Activated CD4-positive, alpha-beta T cell treated with anti-CD3 and anti-CD28 coated beads for 24 hours (primary cell): Measurements from ENCODE around the gene CD37.
A peak's percentile ranks its signal among the peaks of the same experiment; 100 is the strongest.
"Not testable (repeated sequence)": the region's sequence is repeated elsewhere in the genome, so short reads cannot be mapped to it uniquely, and the experiment has no call there.

Experiments used
- DNase-seq, 2 donors: peaks; one replicate each; pipeline ENCODE4 v3.0.0-alpha.2; 2020; ENCODE audit warnings: low read depth in 2 of 2

The CD37 gene

DNA sequence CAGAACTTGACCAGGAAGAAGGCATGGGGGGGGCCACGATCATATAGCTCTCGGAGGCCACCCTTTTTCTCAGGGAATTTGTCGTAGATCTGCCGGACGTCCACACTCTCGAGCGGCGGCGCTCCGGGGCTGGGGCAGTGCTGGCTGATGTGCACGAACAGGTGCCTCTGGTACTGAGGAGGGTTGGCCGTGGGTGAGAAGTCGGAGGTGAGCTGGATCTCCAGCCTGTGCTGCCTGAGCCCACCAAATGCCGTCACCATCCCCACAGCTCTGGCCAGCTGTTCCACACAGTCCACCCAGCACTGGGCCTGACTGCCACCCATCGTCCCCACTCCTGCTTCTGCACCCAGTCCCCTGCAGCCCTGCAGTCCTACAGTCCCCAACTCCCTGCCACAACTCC is 12.0 kb downstream of the CD37 start:
- no peak for DNase-seq

DNA sequence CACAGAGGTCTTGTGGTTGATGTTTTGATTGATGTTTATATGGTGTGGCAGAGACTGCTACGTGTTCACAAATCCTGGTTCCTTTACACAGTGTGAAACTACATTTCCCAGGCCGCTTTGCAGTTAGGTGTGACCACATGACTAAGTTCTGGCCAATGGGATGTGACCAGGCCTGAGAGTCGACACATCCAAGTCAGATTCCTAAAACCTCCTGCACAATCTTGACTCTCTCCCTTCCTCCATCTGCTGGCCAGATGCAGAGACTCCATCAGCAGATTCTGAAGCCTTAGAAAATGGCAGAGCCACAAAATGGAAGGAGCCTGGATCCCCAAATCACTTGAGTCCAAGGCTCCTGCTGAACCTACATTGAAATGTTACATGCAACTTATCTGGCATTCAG is 12.6 kb downstream of the CD37 start:
- no peak for DNase-seq

DNA sequence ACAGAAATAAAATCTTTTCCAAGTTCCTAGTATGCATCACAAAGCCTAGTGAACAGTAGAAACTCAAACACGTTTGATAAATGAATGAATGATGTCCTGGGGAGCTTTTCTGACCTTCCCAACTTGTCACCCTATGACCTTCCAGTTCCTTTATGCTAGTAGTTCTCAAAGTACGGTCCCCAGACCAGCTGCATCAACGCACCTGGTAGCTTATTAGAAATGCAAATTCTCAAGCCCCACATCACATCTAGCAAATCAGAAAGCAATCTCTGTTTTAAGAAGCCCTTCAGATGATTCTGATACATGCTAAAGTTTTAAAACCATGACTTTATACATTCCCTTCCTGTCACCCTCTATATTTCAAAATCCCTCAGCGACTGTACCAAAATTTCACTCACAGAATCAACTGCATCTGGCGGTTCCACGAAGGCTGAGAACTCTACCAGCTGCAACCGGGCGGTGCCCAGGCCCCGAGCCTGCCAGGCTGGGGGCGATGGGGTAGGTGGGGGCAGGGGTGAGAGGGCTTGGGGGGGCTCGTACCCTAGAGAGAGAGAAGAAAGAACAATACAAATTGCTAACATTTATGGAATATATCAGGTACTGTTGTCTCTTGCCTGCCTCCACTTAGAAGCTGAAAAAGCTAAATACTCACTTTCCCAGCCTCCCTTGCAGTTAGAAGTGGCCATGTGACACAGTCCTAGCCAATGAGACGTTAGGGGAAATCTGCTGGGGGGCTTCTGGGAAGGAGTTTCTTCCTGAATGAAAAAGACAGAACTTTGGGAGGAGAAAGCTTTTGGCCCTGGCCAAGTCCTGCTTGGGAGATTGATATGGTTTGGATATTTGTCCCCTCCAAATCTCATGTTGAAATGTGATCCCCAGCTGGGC is 13.3 kb downstream of the CD37 start:
- DNase-seq, result no peak

DNA sequence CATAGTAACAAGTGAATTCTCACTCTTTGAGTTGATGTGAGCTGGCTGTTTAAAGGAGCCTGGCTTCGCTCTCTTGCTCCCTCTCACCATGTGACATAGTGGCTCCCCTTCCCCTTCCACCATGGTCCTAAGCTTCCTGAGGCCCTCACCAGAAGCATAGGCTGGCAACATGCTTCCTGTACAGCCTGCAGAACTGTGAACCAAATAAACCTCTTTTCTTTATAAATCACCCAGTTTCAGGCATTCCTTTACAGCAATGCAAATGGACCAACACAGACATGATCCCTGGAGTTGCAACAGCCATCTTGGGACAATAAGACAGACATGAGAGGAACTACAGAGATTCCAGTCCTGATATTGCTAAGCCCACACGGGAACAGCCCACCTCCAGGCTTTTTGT is 14.4 kb downstream of the CD37 start:
- DNase-seq, result no peak

DNA sequence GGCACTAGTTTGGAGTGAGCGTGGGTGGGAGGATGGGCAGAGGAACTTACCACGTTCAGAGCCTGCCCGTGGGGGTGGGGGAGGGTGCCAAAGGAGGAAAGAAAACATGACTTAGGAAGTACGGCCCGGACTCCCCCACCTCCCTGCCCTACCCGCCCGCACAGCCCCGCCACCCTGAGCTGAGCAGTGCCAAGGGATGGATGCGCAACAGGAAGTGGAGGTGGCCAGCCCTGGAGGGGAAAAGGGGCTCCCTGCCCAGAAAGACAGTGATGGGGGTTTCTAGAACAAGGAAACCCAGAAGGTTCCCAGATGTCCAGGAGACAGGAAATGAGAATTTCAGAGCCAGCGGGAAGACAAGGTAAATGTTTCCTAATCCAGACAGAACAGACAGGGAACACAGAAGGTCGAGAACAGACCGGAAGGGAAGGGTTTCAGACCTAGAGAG is 20.7 kb downstream of the CD37 start:
- no peak for DNase-seq

DNA sequence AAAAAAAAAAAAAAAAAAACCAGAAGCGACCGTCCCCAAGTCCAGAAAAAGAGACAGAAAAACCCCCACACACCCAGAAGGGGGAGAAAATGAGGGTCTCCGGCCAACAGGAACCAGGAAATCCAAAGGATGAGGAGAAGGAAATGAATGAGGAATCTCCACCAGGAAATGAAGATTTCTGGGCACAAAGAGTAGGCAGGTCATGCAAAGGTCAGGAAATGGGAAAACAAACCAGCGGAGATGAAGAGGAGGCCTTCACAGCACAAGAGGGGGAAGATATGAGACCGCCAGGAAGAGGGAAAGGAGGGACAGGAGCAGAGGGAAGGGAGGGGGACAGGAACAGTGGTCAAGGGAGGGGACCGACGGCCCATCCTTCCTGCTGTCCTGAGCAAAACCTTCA is 21.2 kb downstream of the CD37 start:
- no peak for DNase-seq

DNA sequence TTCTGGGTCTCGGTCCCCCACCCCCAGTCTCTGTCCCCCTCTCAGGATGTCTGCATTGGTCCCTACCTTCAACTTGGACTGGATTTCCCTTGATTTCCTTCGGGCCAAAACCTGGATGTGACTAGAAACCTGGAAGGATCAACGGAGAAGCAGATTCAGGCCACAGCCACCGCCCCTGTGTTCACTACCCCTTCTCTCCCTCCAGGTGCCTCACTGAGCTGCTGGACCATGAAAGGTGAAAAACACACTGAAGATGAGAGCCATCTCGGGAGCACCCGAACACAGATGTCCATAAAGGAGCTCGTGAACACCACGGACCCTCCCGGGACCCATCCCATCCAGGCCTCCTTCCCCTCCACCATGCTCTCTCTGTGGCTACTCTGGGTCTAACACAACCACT is 22.0 kb downstream of the CD37 start:
- DNase-seq, result no peak

DNA sequence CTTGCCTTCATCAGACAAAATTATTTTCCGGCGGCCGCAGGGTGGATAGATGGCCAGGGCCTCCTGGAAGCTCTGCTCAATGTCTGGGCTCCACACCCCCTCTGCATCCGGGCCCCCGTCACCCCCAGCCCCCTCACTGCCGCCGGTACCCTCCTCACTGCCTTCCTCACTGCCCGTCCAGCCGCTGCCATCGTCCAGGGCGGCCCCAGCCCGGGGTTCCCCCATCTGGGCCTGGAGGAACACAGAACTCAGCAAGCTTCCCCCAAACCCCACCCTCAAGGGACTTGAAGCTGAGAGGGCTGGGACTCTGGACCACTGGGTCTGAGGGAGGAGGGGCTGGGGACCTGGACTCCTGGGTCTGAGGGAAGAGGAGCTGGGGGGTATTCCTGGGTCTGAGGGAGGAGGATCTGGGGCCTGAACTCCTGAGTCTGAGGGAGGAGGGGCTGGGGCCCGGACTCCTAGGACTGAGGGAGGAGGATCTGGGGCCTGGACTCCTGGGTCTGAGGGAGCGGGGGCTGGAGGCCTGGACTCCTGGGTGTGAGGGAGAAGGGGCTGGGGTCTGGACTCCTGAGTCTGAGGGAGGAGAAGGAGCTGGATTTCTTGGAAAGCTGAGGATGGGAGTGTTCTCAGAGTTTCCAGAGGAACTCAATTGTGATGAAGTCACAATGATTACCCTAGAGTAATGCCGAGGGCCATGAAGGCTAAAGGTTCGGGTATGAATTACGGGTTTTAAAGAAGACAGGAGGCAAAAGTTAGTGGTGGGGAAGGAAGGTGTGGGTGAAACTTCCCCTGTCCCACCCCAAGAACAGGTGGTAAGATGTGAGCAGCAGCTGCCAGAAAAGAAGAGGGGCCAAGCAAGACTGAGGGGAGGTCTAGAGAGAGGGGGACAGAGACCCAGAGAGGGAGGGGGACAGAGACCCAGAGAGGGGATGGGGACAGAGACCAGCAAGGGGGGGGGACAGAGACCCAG is 24.9 kb downstream of the CD37 start:
- no peak for DNase-seq

DNA sequence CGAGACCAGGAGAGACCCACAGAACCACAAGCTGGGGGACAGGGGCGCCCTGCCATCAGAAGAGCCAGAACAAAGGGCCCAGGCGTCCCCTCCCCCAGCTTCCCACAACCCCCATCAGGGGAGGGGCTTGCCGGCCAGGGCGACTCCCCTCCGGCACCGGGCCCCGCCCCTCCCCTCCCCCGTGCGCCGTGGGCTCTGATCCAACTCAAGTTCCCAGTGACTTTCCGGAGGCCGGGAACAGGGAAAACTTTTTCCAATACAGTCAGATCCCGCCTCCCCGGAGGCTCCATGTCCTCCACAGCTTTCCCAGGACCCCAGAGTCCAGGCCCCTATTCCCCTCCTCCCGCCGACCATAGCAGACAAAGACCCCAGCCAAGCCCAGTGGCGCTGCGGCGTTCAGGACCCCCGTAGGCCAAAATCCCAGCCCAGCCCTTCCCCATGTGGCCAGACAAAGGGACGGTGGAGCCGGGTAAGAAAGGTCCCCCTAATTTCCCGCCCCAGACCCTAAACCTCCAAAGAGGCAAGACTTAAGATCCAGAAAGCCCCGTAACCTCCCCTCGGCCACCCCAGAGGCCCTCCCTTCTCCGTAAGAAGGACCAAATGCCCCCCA is 26.3 kb downstream of the CD37 start:
- no peak for DNase-seq

DNA sequence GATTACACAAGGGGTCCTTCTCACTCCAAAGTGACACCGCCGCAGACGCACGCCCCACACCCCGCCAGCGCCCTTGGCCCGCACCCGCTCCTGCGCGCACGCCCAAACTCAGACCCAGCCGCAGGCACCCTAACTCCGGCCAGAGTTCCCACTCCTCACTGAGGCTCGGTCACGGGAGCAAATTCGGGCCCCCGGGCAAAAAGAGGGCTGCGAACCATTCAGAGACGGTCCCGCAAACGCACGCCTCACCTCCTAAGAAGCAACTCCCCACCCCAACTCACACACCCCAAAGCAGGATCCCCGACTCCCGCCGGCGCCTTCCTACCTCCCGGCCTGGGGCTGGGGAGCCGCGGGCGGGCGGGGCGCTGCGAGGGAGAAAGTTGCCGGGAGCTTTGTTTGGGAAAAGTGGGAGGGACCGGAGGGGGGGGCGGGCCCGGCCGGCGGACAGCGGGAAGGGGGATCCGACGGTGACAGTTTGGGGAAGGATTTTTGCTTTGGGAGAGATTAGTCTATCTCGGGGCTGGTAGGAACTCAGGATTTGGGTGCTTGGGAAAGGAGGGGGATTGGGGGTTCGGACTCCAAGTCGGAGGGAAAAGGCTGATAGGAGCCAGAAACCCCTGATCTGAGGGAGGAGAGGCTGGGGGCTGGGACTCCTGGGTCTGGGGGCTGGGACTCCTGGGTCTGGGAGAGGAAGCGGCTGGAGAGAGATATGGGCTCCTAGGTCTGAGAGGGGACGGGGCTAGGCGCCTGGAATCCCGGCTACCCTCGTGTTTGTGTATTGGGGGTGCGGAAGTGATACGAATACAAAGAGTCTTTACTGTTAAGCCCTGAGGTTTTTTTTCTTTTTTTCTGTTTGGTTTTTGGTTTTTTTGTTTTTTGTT is 27.1 kb downstream of the CD37 start, which contains the start of gene TEAD2:
TSS of gene TEAD2 (minus strand) at position 369 of the 881 bp plus-strand sequence. CDS start 2,341 bp downstream, outside the sequence.
- DNase-seq, result no peak

DNA sequence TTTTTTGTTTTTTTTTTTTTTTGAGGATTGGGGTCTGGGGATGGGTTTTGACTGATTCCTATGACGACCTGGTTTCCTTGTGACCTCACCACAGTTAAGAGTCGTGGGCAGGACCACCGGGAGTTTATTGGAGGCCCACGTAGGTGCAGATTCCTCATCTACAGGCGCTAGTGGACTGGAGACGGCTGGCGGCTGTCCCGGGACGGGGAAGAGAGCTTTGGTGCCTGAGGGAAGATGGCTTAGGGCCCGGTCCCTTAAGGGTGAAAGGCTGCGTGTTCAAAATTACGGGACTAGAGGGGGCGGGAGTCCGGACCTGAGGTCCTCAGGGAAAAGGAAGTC is 27.7 kb downstream of the CD37 start:
- no peak for DNase-seq

DNA sequence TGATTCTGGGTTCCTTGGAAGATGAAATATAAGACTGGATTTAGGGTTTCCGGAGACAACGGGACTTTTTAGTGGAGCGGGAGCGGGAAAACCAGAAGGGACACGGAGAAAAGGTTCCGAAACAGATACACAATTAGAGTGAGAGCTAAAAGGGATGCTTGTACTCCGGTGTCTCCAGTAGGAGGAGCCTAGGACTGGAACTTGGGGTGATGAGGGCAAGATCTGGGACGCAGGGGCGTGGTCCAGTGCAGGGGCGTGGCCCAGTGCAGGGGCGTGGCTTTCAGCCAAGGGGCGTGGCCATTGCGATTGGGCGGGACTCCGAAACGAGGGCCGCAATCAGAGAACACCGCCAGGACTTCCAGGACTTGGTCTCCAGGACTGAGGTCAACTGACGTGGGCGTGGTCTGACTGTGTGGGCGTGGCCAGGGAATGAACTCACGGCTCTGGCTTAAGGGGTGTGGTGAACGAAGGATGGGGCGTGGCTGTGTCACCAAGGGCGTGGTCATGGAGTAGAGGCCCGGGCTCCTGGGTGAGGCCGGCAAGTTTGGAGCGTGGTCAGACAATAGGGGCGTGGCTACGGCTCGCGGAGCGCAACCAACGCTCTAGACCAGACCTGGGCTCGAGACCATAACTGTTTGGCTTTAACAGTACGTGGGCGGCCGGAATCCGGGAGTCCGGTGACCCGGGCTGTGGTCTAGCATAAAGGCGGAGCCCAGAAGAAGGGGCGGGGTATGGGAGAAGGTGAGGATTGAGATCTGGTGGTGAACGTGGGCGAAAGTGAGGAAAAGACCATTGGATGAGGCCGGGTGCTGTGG is 28.3 kb downstream of the CD37 start, which contains the start of gene DKKL1:
TSS of gene DKKL1 (plus strand) at position 610 of the 815 bp plus-strand sequence. CDS start at position 732, 122 bp downstream.
- peak; percentile 42 to 78 for DNase-seq

DNA sequence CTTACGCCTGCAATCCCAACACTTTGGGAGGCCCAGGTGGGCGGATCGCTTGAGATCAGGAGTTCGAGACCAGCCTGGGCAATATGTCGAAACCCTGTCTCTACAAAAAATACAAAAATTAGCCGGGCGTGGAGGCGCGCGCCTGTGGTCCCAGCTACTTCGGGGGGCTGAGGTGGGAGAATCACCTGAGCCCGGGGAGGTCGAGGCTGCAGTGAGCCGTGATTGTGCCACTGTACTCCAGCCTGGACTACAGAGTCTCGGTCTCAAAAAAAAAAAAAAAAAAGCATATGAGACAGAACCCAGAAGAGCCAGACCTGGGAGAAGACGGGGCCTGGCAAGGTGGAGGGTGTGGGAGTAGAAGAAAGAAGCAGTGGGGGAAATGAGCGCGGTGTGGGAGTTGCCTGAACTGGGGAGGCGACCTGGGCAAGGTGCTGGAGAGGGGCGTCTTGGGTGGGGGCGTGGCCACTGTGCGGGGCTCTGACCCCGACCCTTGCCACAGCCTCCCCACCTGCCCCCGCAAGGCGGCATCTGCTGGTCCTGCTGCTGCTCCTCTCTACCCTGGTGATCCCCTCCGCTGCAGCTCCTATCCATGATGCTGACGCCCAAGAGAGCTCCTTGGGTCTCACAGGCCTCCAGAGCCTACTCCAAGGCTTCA is 29.0 kb downstream of the CD37 start:
- DNase-seq, result no peak

DNA sequence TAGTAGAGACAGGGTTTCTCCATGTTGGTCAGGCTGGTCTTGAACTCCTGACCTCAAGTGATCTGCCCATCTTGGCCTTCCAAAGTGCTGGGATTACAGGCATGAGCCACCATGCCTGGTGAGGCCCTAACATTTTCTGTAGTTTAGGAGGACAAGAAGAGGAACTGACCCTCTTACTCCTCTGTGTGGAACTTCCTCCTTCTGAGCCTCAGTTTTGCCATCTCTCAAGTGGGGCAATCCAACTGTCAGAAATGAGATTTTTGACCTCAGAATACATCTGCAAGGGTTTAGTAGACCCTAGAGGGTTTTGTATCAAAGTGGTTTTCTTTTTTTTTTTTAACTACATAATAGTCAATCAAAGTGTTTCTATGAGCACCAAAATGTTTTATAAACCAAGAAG is 30.9 kb downstream of the CD37 start:
- DNase-seq, result no peak

DNA sequence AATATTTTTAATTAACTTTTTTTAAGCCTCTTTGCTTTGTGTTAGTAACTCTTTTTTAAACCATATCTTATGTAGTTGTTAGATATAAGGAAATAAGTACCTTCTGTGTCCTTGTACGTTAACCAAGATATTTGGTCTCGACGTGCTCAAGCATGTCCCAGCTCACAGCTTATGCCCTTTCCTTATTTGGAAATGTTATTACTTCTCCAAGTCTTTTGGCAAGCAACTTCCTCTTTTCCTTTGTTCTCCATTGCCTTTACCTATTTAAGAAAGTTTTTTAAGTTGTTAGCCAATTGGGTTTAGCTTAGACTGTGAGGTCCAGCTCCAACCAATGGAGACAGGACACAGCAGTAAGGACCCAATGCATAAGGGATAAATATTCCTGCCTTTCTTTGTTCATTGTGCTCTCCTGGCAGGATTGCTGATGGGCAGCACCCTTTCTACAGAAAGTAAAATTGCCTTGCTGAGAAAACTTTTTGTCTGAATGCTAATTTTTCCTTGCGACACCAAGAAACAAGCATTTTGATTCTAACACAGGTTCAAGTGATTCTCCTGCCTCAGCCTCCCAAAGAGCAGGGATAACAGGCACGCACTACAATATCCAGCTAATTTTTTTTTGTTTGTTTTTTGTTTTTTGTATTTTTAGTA is 33.6 kb downstream of the CD37 start:
- no peak for DNase-seq

DNA sequence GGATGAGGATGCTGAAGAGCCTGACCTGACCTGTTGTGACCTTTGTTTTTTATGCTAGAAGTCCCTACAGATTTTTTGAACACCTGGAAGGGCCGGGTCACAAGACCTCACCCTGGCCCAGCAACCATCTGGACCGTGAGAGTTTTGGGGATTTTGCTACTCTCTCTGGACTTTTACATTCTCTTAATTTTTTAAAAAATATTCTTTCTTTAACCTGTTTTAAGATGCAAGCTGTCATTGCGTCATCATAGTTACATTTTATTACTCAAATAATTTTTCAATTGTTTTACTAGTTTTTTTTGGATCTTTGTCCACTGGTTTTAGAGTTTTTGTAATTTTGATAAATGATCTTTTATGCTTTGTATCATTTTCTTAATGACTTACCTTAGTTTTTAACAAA is 36.0 kb downstream of the CD37 start:
- DNase-seq, result no peak

DNA sequence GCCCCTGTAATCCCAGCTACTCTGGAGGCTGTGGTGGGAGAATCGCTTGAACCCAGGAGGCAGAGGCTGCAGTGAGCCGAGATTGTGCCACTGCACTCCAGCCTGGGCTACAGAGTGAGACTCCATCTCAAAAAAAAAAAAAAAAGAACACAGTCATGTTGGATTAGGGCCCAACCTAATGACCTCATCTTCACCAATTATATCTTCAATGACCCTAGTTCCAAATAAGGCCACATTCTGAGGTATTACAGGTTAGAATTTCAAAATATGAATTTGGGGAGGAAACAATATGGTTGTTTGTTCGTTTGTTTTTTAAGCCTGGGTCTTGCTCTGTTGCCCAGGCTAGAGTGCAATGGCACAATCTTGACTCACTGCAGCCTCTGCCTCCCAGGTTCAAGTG is 38.0 kb downstream of the CD37 start:
- DNase-seq, result not testable (repeated sequence)

DNA sequence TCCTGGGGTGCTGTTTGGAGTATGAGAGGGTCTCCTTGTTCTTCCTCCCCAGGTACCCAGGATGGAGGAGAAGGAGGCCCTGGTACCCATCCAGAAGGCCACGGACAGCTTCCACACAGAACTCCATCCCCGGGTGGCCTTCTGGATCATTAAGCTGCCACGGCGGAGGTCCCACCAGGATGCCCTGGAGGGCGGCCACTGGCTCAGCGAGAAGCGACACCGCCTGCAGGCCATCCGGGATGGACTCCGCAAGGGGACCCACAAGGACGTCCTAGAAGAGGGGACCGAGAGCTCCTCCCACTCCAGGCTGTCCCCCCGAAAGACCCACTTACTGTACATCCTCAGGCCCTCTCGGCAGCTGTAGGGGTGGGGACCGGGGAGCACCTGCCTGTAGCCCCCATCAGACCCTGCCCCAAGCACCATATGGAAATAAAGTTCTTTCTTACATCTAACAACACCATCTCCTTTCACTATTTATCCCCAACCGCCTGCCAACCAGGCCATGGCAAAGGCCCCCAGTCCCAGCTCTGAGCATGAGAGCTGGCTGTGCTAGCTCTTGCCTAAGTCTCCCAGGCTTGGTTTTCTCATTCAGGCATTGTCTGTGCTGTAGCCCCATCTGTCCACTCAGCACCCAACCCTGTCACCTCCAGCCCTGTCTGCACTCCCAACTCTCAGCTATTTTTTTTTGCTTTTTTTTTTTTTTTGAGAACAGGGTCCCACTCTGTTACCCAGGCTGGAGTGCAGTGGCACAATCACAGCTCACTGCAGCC is 39.6 kb downstream of the CD37 start:
- DNase-seq, result no peak
